HUES48 (cell line): ENCODE data around the gene HADHA.

ENCODE experiments used
- H3K27ac ChIP-seq: one replicate; pipeline ENCODE4 v1.7.0; 2013; ENCODE audit warnings: low read depth, low read length, inconsistent platforms
- H3K27me3 ChIP-seq: 2 replicates; pipeline ENCODE4 v1.6.1; 2013; ENCODE audit warnings: mild to moderate bottlenecking, low read length; ENCODE audit not compliant: control insufficient read depth, insufficient read depth
- H3K36me3 ChIP-seq: 2 replicates; pipeline ENCODE4 v1.6.1; 2013; ENCODE audit warnings: low read length; ENCODE audit not compliant: control insufficient read depth, insufficient read depth
- H3K4me1 ChIP-seq: 2 replicates; pipeline ENCODE4 v1.6.1; 2013; ENCODE audit warnings: mild to moderate bottlenecking, low read length; ENCODE audit not compliant: control insufficient read depth, insufficient read depth
- H3K4me3 ChIP-seq: 2 replicates; pipeline ENCODE4 v1.5.1; 2013; ENCODE audit warnings: mild to moderate bottlenecking, low read depth, low read length
- H3K9ac ChIP-seq: 2 replicates; pipeline ENCODE4 v1.6.1; 2013; ENCODE audit warnings: mild to moderate bottlenecking, low read depth, low read length, moderate library complexity
- H3K9me3 ChIP-seq: 2 replicates; pipeline ENCODE4 v1.6.1; 2013; ENCODE audit warnings: low read length; ENCODE audit not compliant: control insufficient read depth, insufficient read depth

Gene HADHA

DNA sequence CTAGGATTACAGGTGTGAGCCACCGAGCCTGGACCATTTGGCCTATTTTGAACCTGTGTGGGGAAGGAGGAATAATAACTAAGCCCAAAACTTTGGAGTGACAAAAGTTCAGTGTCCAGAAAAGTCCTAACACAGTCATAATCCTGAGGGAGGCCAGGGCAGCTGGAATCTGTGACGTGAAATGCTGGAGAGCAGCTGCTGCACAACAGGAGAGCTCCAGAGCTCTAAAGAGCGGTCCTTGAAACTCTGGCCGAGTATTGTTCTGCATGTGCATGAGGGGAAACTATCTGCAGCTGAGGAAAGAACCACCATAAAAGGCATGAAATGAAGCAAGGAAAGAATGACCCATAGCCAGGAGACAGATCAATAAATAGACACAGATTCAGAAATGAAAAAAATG is 27.8 kb downstream of the HADHA start:
- H3K9me3 ChIP-seq = no peaks in the 10 kb centered on the region
- H3K4me3 ChIP-seq = no peak overlapping the region
- peaks cover 51% of the 10 kb centered on the region for H3K36me3 ChIP-seq
- no peaks in the 10 kb centered on the region for H3K27me3 ChIP-seq
- no peaks in the 10 kb centered on the region for H3K4me1 ChIP-seq
- no peak overlapping the region for H3K9ac ChIP-seq
- no peak overlapping the region for H3K27ac ChIP-seq

- H3K36me3 ChIP-seq = peaks cover 59% of the 10 kb centered on the region
- no peaks in the 10 kb centered on the region for H3K27me3 ChIP-seq
- H3K4me3 ChIP-seq = no peak overlapping the region
- H3K4me1 ChIP-seq = no peaks in the 10 kb centered on the region
- H3K9ac ChIP-seq = no peak overlapping the region
- no peak overlapping the region for H3K27ac ChIP-seq
- no peaks in the 10 kb centered on the region for H3K9me3 ChIP-seq
Measured at GRCh38 chr2:26215833-26216232, 28.6 kb downstream of the HADHA start.

DNA sequence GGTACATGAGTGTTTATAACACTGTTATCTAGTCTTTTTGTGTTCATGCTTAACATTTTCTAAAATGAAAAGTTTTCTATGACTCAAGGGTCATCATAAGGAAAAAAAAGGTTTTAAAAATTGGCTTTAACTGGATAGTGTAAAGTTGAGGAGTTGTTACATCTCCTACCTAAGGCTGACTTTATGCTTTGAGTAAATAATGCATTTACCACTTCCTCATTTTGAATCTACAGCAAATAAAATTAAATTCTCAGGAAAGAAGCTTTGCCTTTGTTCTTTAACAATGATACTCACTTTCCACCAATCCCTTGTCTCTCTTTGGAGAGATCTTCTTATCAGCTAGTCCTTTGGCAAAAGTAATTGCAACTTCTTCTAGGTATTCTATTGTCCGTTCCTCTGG is 29.7 kb downstream of the HADHA start:
- H3K36me3 ChIP-seq = peaks cover 68% of the 10 kb centered on the region
- no peaks in the 10 kb centered on the region for H3K9me3 ChIP-seq
- H3K4me3 ChIP-seq = no peak overlapping the region
- H3K27ac ChIP-seq = no peak overlapping the region
- H3K4me1 ChIP-seq = no peaks in the 10 kb centered on the region
- no peaks in the 10 kb centered on the region for H3K27me3 ChIP-seq
- H3K9ac ChIP-seq = no peak overlapping the region

- Histone ChIP-seq H3K27ac (no peak overlapping the region), H3K27me3 (no peaks in the 10 kb centered on the region), H3K4me3 (no peak overlapping the region), H3K9ac (no peak overlapping the region), H3K9me3 (no peaks in the 10 kb centered on the region), H3K4me1 (no peaks in the 10 kb centered on the region), H3K36me3 (peaks cover 80% of the 10 kb centered on the region)
Measured at GRCh38 chr2:26212011-26212410, 32.4 kb downstream of the HADHA start.

GRCh38 chr2:26203906-26204305 is 40.5 kb downstream of the HADHA start:
- Histone ChIP-seq H3K9me3 (no peaks in the 10 kb centered on the region), H3K27me3 (no peaks in the 10 kb centered on the region), H3K4me3 (no peak overlapping the region), H3K4me1 (peaks cover 7% of the 10 kb centered on the region; the same call in 1 of the 2 replicates), H3K9ac (no peak overlapping the region), H3K36me3 (peaks cover 57% of the 10 kb centered on the region), H3K27ac (peak overlapping the region; percentile 8)

DNA sequence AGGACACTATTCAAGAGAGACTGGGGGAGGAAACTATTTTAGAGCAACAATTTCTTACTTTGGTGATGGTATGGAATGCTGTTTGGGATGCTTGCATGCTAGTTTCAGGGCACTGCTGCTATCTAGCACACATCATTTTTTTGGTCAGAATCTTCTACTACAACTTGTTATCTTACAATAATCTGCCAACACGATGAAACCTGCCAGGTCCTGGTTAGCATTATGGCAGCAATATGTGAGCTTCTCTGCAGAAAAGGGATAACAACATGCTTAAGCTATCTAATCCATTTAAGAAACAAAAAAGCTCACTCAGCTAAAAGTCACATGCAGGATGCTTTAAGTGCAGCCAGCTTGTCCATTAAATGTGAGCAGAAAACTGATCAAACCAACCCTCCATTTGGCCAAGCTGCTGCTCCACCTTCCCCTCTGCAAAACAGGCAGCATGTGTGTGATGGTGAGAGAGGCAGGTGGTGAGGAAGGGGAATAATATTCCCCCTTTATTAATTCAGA is 41.4 kb downstream of the HADHA start:
- Histone ChIP-seq H3K27ac (peak overlapping the region; percentile 36), H3K27me3 (no peaks in the 10 kb centered on the region), H3K9ac (no peak overlapping the region), H3K36me3 (peaks cover 59% of the 10 kb centered on the region), H3K4me1 (peaks cover 7% of the 10 kb centered on the region; the same call in 1 of the 2 replicates), H3K9me3 (no peaks in the 10 kb centered on the region), H3K4me3 (no peak overlapping the region)

- H3K4me3 ChIP-seq = no peak overlapping the region
- H3K9me3 ChIP-seq = no peaks in the 10 kb centered on the region
- no peaks in the 10 kb centered on the region for H3K27me3 ChIP-seq
- H3K27ac ChIP-seq = no peak overlapping the region
- H3K4me1 ChIP-seq = no peaks in the 10 kb centered on the region
- peaks cover 91% of the 10 kb centered on the region for H3K36me3 ChIP-seq
- no peak overlapping the region for H3K9ac ChIP-seq
Measured at GRCh38 chr2:26197516-26197915, 46.9 kb downstream of the HADHA start.

DNA sequence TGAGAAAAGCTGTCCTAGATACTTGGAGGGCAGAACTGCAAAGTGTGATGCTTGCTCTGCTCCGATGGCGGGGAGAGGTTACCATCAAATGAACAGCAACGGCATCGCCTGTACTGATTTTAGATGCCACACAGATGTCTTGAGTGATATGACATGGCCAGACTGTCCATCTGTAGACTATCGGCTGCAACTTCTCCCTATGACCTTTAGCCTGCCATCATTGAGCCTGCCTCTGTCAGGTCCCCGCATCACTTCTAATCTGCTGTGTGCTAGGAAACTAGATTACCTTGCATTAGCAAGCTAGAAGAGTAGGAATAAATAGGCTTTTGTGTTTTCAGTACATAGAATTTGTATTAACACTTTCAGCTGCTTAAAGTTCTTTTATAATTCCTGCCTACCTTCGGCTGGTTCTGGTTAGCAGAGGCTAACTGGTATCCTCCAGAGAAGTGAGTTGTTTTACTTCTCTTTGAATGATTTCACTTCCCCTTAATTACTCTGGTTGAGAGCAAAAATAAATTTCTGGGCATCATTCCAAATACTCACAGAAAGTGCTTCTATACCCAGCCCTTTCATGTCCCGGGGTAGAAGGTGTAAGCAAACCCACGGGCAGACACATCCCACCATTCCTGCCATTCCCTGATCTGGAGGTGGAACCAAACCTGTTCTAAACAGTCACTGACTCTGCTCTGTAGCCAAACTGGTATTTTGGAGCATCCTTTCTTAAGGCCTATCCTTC is 47.6 kb downstream of the HADHA start:
- Histone ChIP-seq H3K27me3 (no peaks in the 10 kb centered on the region), H3K27ac (no peak overlapping the region), H3K9me3 (no peaks in the 10 kb centered on the region), H3K4me3 (no peak overlapping the region), H3K4me1 (no peaks in the 10 kb centered on the region), H3K36me3 (peaks cover 89% of the 10 kb centered on the region), H3K9ac (no peak overlapping the region)

DNA sequence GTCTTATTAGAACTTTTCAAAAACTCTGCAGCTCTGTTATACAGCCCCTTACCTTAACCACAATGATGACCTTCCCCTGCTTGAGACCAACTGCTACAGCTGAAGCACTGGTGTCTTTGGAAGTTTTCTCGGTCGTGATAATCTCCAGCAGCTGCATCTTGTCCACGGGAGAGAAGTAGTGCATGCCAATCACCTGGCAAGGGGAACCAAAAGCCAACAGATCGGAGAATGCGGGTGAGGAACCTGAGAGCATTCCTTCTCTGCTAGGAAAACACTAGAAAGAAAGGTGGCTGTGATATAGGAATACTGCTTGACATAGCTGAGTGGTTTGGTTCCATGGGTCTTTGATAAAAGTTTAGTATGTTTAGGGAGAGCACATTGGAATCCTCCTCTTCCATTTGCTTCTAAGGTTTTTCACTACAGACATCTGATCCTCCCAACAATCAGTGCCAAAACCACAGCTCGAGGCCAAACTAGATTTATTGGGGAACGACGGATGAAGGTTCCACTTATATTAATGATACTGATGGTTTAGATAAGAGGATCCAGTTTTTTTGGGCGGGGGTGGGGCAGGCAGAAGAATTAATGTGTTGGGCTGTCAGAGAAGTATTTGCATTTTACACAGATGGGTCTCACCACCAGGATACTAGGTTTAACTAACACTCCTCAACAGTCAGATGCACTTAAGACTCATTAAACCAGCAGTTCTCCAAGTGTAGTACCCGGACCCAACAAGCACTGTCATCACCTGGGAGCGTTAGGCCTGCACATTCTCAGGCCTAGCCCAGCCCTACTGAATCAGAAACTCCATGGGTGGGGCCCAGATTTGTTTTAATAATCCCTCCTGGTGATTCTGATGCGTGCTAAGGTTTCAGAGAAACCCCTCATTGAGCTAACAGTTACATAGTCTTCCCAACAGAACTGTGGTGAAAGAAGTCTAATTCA is 49.1 kb downstream of the HADHA start:
- no peaks in the 10 kb centered on the region for H3K4me1 ChIP-seq
- H3K36me3 ChIP-seq = peaks cover 93% of the 10 kb centered on the region
- no peak overlapping the region for H3K9ac ChIP-seq
- H3K27me3 ChIP-seq = no peaks in the 10 kb centered on the region
- H3K9me3 ChIP-seq = no peaks in the 10 kb centered on the region
- H3K4me3 ChIP-seq = no peak overlapping the region
- H3K27ac ChIP-seq = no peak overlapping the region

- Histone ChIP-seq H3K27ac (no peak overlapping the region), H3K9me3 (no peaks in the 10 kb centered on the region), H3K4me1 (no peaks in the 10 kb centered on the region), H3K27me3 (no peaks in the 10 kb centered on the region), H3K9ac (no peak overlapping the region), H3K36me3 (peaks cover 86% of the 10 kb centered on the region), H3K4me3 (no peak overlapping the region)
Measured at GRCh38 chr2:26193578-26194231, 50.7 kb downstream of the HADHA start.
